Neural cell (in vitro differentiated cells): ENCODE measurements around the gene AKT1. TPM values are rescaled to one million over a fixed set of nuclear protein-coding genes. Genes with fewer than 3 reads are reported as not detected.

Experiments
- H2AFZ ChIP-seq: fragments of 200-600, 300-800 bp; sonication (generic), shearing (Covaris generic); 2 replicates; pipeline ENCODE4 v1.6.0; 2014; ENCODE audit warnings: low read depth, mild to moderate bottlenecking, antibody characterized with exemption, low read length, moderate library complexity
- H3F3A ChIP-seq: fragments of 200-600 bp; shearing (Covaris generic); 2 replicates; pipeline ENCODE4 v1.6.1; 2016; ENCODE audit warnings: mild to moderate bottlenecking, moderate library complexity, mixed read lengths, antibody characterized with exemption, low read length; ENCODE audit not compliant: insufficient read depth, poor library complexity, severe bottlenecking
- H3K27ac ChIP-seq: fragments of 200-600, 300-800 bp; sonication (generic), shearing (Covaris generic); 2 replicates; pipeline ENCODE4 v1.5.1; 2014; ENCODE audit warnings: mild to moderate bottlenecking, low read length, moderate library complexity
- H3K27me3 ChIP-seq: fragments of 300-800, 200-600 bp; sonication (generic), shearing (Covaris generic); 2 replicates; pipeline ENCODE4 v1.6.0; 2014; ENCODE audit warnings: mild to moderate bottlenecking, low read depth, low read length, moderate library complexity; ENCODE audit not compliant: insufficient read depth
- H3K36me3 ChIP-seq: fragments of 300-800, 200-600 bp; sonication (generic), shearing (Covaris generic); 2 replicates; pipeline ENCODE4 v1.5.1; 2014; ENCODE audit warnings: mild to moderate bottlenecking, antibody characterized with exemption, low read length, moderate library complexity; ENCODE audit not compliant: insufficient read depth
- H3K4me2 ChIP-seq: fragments of 300-800, 200-600 bp; sonication (generic), shearing (Covaris generic); 2 replicates; pipeline ENCODE4 v1.6.0; 2014; ENCODE audit warnings: mild to moderate bottlenecking, low read length
- H3K4me3 ChIP-seq: fragments of 300-800, 200-600 bp; sonication (generic), shearing (Covaris generic); 2 replicates; pipeline ENCODE4 v1.5.1; 2014; ENCODE audit warnings: mild to moderate bottlenecking, low read length, moderate library complexity
- H3K79me2 ChIP-seq: fragments of 200-600 bp; shearing (Covaris generic); replicated peaks from 2 replicates; pipeline ENCODE4 v1.6.0; 2014; ENCODE audit warnings: mild to moderate bottlenecking, low read length, moderate library complexity; ENCODE audit not compliant: insufficient read depth
- H3K9ac ChIP-seq: fragments of 300-800, 200-600 bp; sonication (generic), shearing (Covaris generic); 2 replicates; pipeline ENCODE4 v1.6.1; 2016; ENCODE audit warnings: mild to moderate bottlenecking, low read length, mixed read lengths
- H3K9me2 ChIP-seq: fragments of 200-600 bp; shearing (Covaris generic); 2 replicates; pipeline ENCODE4 v1.6.1; 2016; ENCODE audit warnings: mild to moderate bottlenecking, low read length, mixed read lengths; ENCODE audit not compliant: insufficient read depth
- H3K9me3 ChIP-seq: fragments of 200-600, 300-800 bp; sonication (generic), shearing (Covaris generic); 2 replicates; pipeline ENCODE4 v1.6.1; 2016; ENCODE audit warnings: mild to moderate bottlenecking, mixed run types, low read length, moderate library complexity, mixed read lengths
- H4K20me1 ChIP-seq: fragments of 200-600 bp; shearing (Covaris generic); 2 replicates; pipeline ENCODE4 v1.6.1; 2016; ENCODE audit warnings: mild to moderate bottlenecking, mixed run types; ENCODE audit not compliant: insufficient read depth
- EP300 ChIP-seq: fragments of 450-650 bp; conservative IDR thresholded peaks from 2 replicates; pipeline ENCODE4 v1.6.1; 2014; ENCODE audit warnings: antibody characterized with exemption, mild to moderate bottlenecking, moderate library complexity; ENCODE audit not compliant: poor library complexity, severe bottlenecking
- EZH2 ChIP-seq: fragments of 200-600, 300-800 bp; shearing (Covaris generic), sonication (generic); IDR thresholded peaks from 2 replicates; pipeline ENCODE4 v1.6.1; 2014; ENCODE audit warnings: antibody characterized with exemption, low read length, borderline replicate concordance, mild to moderate bottlenecking; ENCODE audit not compliant: insufficient read depth, poor library complexity, severe bottlenecking
- MXI1 ChIP-seq: fragments of 450-650 bp; conservative IDR thresholded peaks from 2 replicates; pipeline ENCODE4 v1.6.1; 2014; ENCODE audit warnings: antibody characterized with exemption, mild to moderate bottlenecking; ENCODE audit not compliant: poor library complexity, severe bottlenecking
- POLR2AphosphoS5 ChIP-seq: IDR thresholded peaks from 2 replicates; pipeline ENCODE4 v1.6.1; 2012
- RAD21 ChIP-seq: fragments of 450-650 bp; conservative IDR thresholded peaks from 2 replicates; pipeline ENCODE4 v1.6.1; 2014; ENCODE audit warnings: antibody characterized with exemption, mild to moderate bottlenecking, moderate library complexity
- SMC3 ChIP-seq: fragments of 450-650 bp; conservative IDR thresholded peaks from 2 replicates; pipeline ENCODE4 v1.6.1; 2014; ENCODE audit warnings: antibody characterized with exemption, mild to moderate bottlenecking, moderate library complexity; ENCODE audit not compliant: poor library complexity
- TAF1 ChIP-seq: IDR thresholded peaks from 2 replicates; pipeline ENCODE4 v1.6.1; 2012; ENCODE audit warnings: low read depth
- polyA plus RNA-seq: library from polyadenylated mRNA; depleted of rRNA; stranded (reverse); fragments of >200 nt; gene quantifications from 2 replicates; pipeline ENCODE4 v1.2.3, GENCODE V29; 2014
- TF ChIP-seq, protein P1 (sequence below): fragments of 450-650 bp; IDR thresholded peaks from 2 replicates; pipeline ENCODE4 v1.5.1; 2014; ENCODE audit warnings: antibody characterized with exemption, mild to moderate bottlenecking, moderate library complexity; ENCODE audit not compliant: poor library complexity, severe bottlenecking
- TF ChIP-seq, protein P2 (sequence below): IDR thresholded peaks from 2 replicates; pipeline ENCODE4 v1.6.1; 2012; ENCODE audit warnings: borderline replicate concordance

AKT1 gene
- polyA plus RNA-seq, 1 donor from 2014 or later = 159 TPM

DNA sequence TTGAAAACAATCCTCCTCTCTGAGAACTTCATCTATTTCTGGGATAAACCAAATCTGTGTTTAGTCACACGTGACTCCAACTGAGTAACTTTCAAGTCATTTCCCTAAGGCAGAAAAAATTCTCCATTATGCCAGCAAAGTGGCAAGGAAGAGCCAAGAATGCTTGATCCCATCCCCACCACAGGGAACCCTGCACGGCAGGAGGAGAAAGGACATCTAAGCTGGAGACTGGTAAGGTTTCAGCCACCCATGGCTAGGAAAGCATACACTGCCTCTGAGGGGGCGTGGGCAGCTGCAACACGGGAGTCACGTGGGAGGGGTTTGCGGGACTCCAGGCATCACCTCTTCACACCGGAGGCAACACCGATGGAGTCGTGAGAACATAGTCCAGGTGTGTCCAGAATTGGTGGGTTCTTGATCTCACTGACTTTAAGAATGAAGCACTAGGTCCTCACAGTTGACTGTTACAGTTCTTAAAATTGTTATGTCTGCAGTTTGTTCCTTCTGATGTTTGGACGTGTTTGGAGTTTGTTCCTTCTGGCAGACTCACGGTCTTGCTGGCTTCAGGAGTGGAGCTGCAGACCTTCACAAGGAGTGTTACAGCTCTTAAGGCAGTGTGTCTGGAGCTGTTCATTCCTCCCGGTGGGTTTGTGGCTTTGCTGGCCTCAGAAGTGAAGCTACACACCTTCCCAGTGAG, 45.3 kb downstream of the AKT1 start:
- no peak overlapping the region for H3K4me2 ChIP-seq
- no peaks in the 10 kb centered on the region for H3K36me3 ChIP-seq
- TF ChIP-seq RAD21 (no peak), MXI1 (no peak), EP300 (no peak), EZH2 (no peak), SMC3 (no peak)
- TF ChIP-seq, protein P1, sequence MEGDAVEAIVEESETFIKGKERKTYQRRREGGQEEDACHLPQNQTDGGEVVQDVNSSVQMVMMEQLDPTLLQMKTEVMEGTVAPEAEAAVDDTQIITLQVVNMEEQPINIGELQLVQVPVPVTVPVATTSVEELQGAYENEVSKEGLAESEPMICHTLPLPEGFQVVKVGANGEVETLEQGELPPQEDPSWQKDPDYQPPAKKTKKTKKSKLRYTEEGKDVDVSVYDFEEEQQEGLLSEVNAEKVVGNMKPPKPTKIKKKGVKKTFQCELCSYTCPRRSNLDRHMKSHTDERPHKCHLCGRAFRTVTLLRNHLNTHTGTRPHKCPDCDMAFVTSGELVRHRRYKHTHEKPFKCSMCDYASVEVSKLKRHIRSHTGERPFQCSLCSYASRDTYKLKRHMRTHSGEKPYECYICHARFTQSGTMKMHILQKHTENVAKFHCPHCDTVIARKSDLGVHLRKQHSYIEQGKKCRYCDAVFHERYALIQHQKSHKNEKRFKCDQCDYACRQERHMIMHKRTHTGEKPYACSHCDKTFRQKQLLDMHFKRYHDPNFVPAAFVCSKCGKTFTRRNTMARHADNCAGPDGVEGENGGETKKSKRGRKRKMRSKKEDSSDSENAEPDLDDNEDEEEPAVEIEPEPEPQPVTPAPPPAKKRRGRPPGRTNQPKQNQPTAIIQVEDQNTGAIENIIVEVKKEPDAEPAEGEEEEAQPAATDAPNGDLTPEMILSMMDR = no peak
- H3K9me2 ChIP-seq = no peaks in the 10 kb centered on the region
- H2AFZ ChIP-seq = no peak overlapping the region
- no peaks in the 10 kb centered on the region for H3F3A ChIP-seq
- H3K9me3 ChIP-seq = no peaks in the 10 kb centered on the region
- no peaks in the 10 kb centered on the region for H4K20me1 ChIP-seq
- no peaks in the 10 kb centered on the region for H3K27me3 ChIP-seq
- H3K9ac ChIP-seq = no peak overlapping the region
- H3K4me3 ChIP-seq = no peak overlapping the region
- no peak overlapping the region for H3K27ac ChIP-seq
- H3K79me2 ChIP-seq = peaks cover 20% of the 10 kb centered on the region

DNA sequence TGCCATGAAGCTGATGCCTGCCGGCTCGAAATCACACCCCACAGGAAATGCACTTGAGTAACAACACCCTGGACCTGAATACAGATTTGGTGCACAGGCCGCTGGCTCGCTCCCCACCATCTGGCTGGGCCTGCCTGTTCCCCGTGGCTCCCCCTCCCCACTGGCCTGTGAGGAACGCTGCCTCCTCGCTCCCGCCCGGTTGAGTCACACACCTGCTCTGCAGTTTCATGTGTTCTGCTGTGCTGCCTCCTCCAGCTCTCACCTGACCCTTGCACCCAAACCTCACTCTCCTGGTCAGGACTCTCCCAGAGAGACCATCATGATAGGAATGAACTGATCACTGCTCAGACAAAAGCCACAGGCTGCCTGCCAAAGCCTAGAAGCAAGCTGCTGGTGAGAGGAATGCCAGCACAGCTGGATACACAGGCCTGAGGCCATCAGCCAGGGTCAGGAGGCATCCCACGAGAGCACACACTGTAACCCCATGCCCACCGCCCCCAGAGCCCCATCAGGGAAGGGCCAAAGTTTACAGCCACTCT, 46.4 kb downstream of the AKT1 start:
- H2AFZ ChIP-seq = no peak overlapping the region
- H3K9ac ChIP-seq = no peak overlapping the region
- H3K27ac ChIP-seq = no peak overlapping the region
- no peaks in the 10 kb centered on the region for H3K27me3 ChIP-seq
- H3K79me2 ChIP-seq = peaks cover 12% of the 10 kb centered on the region
- no peaks in the 10 kb centered on the region for H3F3A ChIP-seq
- no peaks in the 10 kb centered on the region for H3K36me3 ChIP-seq
- TF ChIP-seq, protein P1 = no peak
- TF ChIP-seq MXI1 = no peak
- TF ChIP-seq POLR2AphosphoS5 = no peak
- H3K9me2 ChIP-seq = no peaks in the 10 kb centered on the region
- no peak overlapping the region for H3K4me3 ChIP-seq
- no peaks in the 10 kb centered on the region for H4K20me1 ChIP-seq
- no peaks in the 10 kb centered on the region for H3K9me3 ChIP-seq
- no peak overlapping the region for H3K4me2 ChIP-seq

DNA sequence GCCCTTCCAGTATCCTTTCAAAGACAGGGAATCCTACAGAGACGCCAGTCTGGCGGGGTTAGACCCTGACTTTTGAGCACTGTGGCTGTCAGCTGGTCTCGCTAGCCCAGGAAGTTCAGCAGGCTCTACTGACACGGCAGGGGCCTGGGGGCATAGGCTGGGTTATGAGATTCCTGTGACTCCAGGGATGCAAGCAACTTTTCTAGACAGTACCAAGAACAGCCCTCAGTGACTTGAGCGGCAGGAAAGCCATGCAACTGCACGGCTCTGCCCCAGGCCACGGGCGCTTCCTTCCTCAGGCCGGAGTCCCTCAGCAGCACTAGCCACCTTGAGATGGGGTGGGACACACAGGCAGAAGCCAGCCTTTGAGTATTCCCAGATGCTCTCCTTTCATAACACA, 47.7 kb downstream of the AKT1 start:
- Histone ChIP-seq H3K27ac (no peak overlapping the region), H3K9ac (no peak overlapping the region), H3K9me3 (no peaks in the 10 kb centered on the region), H4K20me1 (no peaks in the 10 kb centered on the region), H3K4me2 (no peak overlapping the region), H3K36me3 (no peaks in the 10 kb centered on the region), H3F3A (no peaks in the 10 kb centered on the region), H3K79me2 (no peaks in the 10 kb centered on the region), H2AFZ (no peak overlapping the region), H3K9me2 (no peaks in the 10 kb centered on the region), H3K4me3 (no peak overlapping the region), H3K27me3 (no peaks in the 10 kb centered on the region)
- TF ChIP-seq TAF1 (no peak), SMC3 (no peak), RAD21 (no peak), EP300 (no peak), MXI1 (no peak), EZH2 (no peak), POLR2AphosphoS5 (no peak)
- TF ChIP-seq, protein P2, sequence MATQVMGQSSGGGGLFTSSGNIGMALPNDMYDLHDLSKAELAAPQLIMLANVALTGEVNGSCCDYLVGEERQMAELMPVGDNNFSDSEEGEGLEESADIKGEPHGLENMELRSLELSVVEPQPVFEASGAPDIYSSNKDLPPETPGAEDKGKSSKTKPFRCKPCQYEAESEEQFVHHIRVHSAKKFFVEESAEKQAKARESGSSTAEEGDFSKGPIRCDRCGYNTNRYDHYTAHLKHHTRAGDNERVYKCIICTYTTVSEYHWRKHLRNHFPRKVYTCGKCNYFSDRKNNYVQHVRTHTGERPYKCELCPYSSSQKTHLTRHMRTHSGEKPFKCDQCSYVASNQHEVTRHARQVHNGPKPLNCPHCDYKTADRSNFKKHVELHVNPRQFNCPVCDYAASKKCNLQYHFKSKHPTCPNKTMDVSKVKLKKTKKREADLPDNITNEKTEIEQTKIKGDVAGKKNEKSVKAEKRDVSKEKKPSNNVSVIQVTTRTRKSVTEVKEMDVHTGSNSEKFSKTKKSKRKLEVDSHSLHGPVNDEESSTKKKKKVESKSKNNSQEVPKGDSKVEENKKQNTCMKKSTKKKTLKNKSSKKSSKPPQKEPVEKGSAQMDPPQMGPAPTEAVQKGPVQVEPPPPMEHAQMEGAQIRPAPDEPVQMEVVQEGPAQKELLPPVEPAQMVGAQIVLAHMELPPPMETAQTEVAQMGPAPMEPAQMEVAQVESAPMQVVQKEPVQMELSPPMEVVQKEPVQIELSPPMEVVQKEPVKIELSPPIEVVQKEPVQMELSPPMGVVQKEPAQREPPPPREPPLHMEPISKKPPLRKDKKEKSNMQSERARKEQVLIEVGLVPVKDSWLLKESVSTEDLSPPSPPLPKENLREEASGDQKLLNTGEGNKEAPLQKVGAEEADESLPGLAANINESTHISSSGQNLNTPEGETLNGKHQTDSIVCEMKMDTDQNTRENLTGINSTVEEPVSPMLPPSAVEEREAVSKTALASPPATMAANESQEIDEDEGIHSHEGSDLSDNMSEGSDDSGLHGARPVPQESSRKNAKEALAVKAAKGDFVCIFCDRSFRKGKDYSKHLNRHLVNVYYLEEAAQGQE = no peak
- TF ChIP-seq, protein P1 = no peak
